T-helper 1 cell treated with Interleukin-12 subunit alpha and Interleukin-12 subunit beta and Interleukin-4 antibody, amounts not matched to agents 30 ng/mL and 1 ng/mL, for 36 hours (primary cell): Measurements from ENCODE around the gene LRRC59. TPM values are rescaled to one million over a fixed set of nuclear protein-coding genes. Genes with fewer than 3 reads are reported as not detected.

Experiments used
- intact Hi-C: fragments of 100-400 bp; cut with micrococcal nuclease; formaldehyde crosslinking; loops from one replicate; pipeline ENCODE4 v1.15.1; 2024
- total RNA-seq: library from RNA; stranded (reverse); gene quantifications from 2 replicates; pipeline ENCODE4 v1.2.3, GENCODE V29; 2022

LRRC59 gene
- total RNA-seq, 1 donor from 2014 or later, result 82.4 TPM

DNA sequence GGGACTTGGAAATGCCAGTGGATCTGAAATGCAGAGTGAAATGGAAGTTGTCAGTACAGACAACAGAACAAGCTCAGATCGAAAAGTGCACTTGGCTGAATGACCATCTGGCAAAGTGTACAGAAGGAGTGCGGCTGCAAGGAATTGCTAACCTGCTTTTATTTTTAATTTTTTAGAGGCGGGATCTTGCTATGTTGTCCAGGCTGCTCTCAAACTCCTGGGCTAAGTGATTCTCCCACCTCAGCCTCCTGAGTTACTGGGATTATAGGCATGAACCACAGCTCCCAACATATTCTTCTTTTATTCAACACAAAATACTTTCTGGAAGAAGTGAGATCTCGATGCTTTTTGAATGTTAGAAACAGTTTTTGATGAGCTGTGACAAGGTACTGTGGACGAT lies 3.6 kb downstream of the LRRC59 start:
- intact Hi-C loops, result loop anchor here (10.0 kb wide), 1 partner anchor 311 kb away; the partner anchor contains the start of gene ANKRD40

GRCh38 chr17:50392621-50393020 lies 4.7 kb downstream of the LRRC59 start:
- intact Hi-C loops, result loop anchor here (10.0 kb wide), 1 partner anchor 312 kb away; the partner anchor contains the start of gene ANKRD40

GRCh38 chr17:50389534-50389933 lies 7.8 kb downstream of the LRRC59 start:
- intact Hi-C loops, result no loop called here

DNA sequence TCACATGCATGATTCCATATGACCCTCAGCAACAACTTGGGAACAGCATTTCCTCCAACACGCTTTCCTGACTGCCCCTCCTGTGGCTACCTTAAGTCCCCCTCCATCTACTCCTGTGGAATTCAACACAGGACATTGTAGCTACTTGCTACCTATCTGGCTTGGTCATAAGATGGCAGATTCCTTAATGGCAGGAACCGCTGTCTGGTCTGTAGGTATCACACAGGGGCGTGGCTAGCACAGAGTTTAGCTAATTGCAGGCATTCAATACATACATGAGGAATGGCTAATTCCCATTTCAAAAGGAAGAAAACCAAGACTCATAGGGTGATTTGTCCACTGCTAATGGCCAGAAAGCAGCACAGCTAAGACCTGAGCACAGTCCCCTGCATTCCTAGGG lies 8.6 kb downstream of the LRRC59 start:
- intact Hi-C loops, result no loop called here

DNA sequence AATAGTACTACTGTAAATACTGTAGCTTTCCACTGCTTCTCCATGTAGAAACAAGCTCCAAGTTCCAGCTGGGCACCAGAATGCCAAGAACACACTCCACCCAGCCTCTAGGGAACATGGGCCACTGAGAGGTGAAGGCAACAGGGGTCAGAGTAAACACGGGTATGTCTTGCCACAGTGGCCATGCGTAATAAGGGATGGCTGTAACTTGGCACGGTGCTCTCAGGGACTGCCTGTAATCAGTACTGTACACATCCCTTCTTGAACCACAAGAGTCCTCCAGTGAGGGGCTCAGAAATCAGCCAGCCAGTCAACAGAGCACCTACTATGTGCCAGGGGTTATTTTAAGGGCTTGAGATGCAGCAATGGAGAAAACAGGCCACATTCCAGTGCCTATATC lies 10.8 kb downstream of the LRRC59 start:
- intact Hi-C loops, result no loop called here

DNA sequence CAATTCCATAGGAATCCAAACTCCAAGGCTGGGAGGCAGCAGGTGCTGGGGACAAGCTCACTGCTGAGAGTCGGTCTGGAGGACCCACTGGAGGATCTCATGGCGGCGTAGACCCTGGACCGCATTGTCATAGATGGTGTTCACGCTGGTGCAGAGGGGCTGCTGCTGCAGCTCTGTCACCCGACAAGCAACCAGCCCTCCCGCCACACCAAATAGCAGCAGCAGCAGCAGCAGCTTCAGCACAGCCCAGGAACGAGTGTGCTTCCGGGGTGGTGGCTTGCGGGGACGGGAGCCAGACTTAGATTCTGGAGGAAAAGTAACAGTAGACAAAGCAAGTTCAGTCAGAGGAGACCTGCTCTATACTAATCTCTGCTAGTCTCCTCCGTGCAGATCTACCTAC lies 14.4 kb downstream of the LRRC59 start:
- intact Hi-C loops, result no loop called here

GRCh38 chr17:50381920-50382319 lies 15.4 kb downstream of the LRRC59 start:
- intact Hi-C loops, result no loop called here

DNA sequence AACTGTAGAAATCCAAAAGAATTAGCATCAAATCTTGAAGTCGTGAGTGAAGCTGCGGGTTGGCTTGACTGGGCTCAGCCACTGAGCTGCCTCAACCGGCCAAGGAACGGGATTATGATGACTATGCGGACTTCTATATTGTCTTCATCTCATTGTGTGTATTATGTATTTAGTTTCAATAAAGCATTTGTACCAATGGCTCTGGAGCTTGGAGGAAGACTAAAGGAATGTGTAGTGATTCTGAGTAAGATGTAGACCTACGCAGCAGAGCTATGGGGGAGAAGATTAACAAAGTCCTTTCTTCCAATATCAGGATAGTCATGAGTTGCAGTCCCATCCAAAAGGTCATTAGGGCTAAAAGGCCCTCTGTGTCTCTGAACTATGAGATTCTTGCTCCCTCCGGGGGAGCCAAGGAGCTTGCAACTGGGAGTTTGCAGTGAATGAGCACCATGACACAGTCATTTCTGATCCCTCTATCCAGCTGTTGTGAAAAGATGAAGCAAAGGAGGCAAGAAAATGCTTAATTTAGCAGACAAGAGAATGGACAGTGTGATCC lies 16.0 kb downstream of the LRRC59 start:
- intact Hi-C loops, result no loop called here

GRCh38 chr17:50380369-50381259 lies 16.7 kb downstream of the LRRC59 start:
- intact Hi-C loops, result no loop called here

- intact Hi-C loops, result no loop called here
Measured at GRCh38 chr17:50379351-50380132, 17.8 kb downstream of the LRRC59 start.

DNA sequence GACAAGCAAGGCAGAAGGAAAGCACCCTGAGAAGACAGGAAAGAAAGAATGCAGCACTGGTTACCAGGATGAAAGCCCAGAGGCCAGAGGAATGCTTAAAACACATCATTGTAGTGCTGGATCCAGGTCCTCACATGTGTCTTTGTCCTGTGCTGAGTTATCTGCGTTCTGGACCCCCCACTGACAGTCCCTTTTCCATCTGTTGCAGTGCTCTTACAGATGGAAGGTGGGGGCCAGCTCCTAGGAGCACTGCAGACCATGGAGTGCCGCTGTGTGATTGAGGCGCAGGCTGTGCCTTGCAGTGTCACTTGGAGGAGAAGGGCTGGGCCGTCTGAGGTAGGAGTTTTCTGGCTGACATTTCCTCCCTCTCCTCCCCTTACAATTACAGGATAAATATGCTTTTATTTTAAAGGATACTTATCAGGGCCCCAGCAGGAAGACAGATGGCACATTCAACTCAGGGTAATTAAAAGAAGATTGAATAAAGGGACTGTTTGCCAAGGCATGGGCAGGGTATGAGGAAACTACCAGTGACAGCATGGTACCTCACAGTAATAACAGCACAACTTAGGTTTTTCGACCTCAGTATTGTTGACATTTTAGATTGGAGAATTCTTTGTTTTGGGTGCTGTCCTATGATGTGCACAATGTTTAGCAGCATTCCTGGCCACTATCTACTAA lies 21.3 kb downstream of the LRRC59 start:
- intact Hi-C loops, result no loop called here

DNA sequence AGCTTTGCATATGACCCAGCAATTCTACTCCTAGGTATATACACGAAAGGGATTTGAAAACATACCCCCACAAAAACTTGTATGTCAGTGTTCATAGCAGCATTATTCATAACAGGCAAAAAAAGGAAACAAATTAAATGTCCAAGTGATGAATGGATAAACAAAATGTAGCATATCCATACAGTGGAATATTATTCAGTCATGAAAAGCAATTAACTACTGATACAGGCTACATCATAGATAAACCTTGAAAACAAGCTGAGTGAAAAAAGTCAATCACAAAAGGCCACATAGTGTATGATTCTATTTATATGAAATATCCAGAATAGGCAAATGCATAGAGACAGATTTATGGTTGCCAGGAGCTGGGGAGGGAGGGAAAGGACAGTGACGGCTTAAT lies 23.6 kb downstream of the LRRC59 start:
- intact Hi-C loops, result loop anchor here (1.0 to 5.0 kb wide), 3 partner anchors 24 to 334 kb away; partner anchors contain the start of genes ACSF2, ANKRD40 and LRRC59

GRCh38 chr17:50372758-50373556 lies 24.4 kb downstream of the LRRC59 start, which contains the start of the genes EME1 and MRPL27:
TSS of gene EME1 (plus strand) at chr17:50373229. CDS start at chr17:50375209, 1,980 bp downstream.
TSS of gene MRPL27 (minus strand) at chr17:50373184. CDS start at chr17:50373170, 14 bp downstream.
- intact Hi-C loops, result loop anchor here (1.0 to 5.0 kb wide), 5 partner anchors 11 to 334 kb away; partner anchors contain the start of genes ACSF2, ANKRD40 and LRRC59

DNA sequence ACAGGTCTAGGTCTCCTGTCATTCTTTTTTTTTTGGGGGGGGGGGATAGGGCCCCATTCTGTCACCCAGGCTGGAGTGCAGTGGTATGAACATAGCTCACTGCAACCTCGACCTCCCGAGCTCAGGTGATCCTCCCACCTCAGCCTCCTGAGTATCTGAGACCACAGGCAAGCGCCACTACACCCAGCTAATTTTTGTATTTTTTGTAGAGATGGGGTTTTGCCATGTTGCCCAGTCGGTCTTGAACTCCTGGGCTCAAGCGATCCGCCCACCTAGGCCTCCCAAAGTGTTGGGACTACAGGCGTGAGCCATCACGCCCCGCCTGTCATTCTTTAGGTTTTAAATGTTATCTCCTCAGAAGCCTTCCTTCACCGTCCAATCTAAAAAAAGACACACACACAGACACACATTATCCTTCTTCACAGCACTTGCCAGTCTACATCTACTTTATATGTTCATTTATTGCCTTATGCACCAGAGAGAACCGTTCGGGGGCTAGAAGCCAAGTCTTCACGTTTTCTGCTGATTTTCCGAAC lies 25.0 kb downstream of the LRRC59 start:
- intact Hi-C loops, result loop anchor here (1.0 to 5.0 kb wide), 4 partner anchors 10 to 335 kb away; partner anchors contain the start of genes ACSF2 and ANKRD40

DNA sequence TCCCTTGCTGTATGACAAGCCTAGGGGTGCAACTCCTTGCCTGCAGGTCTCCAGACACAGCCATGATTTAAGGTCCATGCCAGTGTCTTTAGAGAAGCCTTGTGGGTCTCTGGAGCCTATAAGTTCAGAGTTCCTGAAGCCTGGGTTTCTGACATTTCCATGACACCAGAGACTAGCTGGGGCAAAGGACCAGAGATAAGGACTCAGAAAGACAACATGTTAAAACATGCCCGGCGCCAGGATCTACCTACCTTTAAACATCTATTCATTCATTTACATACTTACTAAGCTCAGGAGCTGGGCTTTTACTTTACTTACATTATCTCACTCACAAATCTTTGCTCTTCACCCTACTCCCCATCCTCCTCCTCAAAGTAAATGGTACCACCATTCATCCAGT lies 25.8 kb downstream of the LRRC59 start:
- intact Hi-C loops, result loop anchor here (5.0 kb wide), 1 partner anchor 336 kb away; the partner anchor contains the start of gene ANKRD40

- intact Hi-C loops, result loop anchor here (5.0 kb wide), 1 partner anchor 337 kb away; the partner anchor contains the start of gene ANKRD40
Measured at GRCh38 chr17:50370052-50370451, 27.3 kb downstream of the LRRC59 start.

- intact Hi-C loops, result no loop called here
Measured at GRCh38 chr17:50367401-50367800, 29.9 kb downstream of the LRRC59 start.

- intact Hi-C loops, result no loop called here
Measured at GRCh38 chr17:50365649-50366393, 31.5 kb downstream of the LRRC59 start.

DNA sequence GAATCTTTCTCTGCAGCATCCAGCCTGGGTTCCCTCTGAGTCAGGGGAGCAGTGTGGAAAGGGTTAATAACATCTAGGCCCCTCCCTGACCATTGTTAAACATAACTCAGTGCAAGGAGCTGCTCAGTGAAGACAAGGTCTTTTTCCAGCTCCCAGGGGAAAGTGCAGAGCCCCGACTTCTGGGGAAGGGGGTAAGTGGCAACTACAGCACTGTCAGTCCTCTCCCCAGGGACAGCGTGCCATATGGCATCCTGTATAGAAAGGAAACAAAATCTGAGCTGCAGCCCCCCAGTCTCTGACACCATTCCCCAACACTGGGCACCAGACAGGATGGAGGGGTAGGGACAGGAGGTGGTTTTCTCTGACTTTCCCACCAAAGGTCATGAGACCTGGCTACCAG lies 32.2 kb downstream of the LRRC59 start:
- intact Hi-C loops, result no loop called here
